Activated T-cell treated with anti-CD3 and anti-CD28 coated beads for 1 hour (primary cell): ENCODE data around the gene GRIN2A.

ENCODE experiments used
- DNase-seq: peaks from one replicate; pipeline ENCODE4 v3.0.0-alpha.2; 2020; ENCODE audit warnings: low read depth

GRIN2A gene

GRCh38 chr16:9757687-9758086 is 424.5 kb downstream of the GRIN2A start:
- no peak for DNase-seq

DNA sequence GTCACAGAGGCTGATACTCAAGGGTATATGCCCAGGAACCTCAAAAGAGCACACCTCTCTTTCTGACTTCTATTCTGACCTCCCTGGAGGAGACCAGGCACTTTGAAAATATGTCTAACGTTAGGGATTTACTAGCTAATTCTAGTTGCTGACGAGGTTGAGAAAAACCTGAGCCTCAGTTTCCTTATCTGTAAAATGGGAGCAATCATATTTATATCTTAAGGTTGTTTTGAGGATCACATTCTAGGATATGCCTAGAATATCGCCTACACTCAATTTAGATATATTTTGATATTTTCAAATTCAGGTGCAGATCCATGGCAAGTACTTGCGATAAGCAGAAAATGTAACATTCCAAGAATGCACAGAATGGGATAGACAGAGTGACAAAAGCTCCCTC is 425.8 kb downstream of the GRIN2A start:
- DNase-seq, result no peak

DNA sequence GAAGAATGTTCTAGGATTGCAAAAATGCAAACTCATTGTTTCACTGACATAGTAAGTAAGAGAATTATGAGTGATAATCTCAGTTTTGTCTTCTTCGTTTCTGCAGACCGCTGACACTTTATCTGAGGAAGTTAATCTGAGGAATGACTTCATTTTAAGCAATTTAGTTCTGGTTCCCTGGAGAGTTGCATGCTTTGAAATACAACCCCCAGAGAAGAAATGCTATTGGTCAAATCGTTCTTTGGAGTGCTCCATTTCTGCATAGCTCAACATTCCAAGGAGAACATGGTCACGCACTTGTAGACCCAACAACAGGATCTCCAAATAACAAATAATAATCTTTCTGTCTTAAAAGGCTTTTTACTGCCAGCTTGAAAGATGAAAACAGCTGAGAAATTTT is 427.1 kb downstream of the GRIN2A start:
- no peak for DNase-seq

- no peak for DNase-seq
Observed at GRCh38 chr16:9741776-9742175, 440.5 kb downstream of the GRIN2A start.

DNA sequence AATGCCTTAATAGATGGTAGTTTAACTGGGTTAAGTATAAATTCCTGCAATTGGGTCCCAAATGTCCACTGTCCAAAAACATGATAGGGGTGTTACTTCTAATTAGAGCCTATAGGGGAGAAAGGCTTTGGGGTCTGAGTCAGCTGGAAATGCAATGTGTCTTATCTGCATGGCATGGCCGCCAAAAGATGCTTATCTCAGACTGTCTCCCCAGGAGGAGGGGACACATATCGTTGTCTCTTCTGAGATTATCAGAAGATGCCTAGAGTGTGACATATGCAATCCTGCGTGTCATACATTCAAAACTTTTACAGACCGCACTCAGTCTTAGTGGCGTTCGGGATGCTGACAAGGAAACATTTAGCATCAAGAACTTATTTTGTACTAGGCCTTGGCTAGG is 442.9 kb downstream of the GRIN2A start:
- no peak for DNase-seq

- no peak for DNase-seq
Observed at GRCh38 chr16:9738690-9739089, 443.5 kb downstream of the GRIN2A start.

GRCh38 chr16:9736547-9736946 is 445.7 kb downstream of the GRIN2A start:
- no peak for DNase-seq

DNA sequence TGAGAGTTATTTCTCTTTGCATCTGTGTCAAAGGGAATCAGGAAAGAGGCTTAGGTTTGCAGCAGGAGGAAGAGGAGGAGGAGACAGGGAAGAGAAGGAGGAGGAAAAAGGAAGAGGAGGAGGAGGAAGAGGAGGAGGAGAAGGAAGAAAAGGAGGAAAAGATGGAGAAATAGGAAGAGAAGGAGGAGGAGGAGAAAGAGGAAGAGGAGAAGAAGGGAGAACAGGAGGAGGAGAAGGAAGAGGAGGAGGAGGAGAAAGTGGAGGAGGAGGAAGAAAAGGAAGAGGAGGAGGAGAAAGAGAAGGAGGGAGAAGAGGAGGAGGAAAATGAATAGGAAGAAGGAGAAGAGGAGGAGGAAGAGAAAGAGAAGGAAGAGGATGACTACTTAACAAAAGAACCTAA is 459.1 kb downstream of the GRIN2A start:
- no peak for DNase-seq

DNA sequence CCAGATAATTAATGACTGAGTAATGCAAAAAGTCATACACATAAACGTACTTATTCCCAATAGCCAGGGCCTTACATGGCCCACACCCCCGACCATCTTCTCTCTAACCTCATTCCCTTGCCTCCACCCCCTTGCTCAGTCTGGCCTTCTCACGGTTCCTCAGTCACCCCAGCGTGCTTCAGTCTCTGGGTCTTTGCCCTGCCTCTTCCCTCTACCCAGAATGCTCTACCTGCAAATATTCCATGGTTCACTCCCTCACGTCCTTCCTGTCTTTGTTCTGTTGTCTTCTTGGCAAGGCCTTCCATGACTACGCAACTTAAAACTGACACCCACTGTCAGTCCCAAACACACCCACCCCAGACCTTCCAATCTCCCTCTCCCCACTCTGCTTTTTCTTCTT is 468.3 kb downstream of the GRIN2A start:
- no peak for DNase-seq

- no peak for DNase-seq
Observed at GRCh38 chr16:9713156-9713555, 469.1 kb downstream of the GRIN2A start.

GRCh38 chr16:9708972-9709620 is 473.1 kb downstream of the GRIN2A start:
- no peak for DNase-seq

- no peak for DNase-seq
Observed at GRCh38 chr16:9706217-9706836, 475.9 kb downstream of the GRIN2A start.

DNA sequence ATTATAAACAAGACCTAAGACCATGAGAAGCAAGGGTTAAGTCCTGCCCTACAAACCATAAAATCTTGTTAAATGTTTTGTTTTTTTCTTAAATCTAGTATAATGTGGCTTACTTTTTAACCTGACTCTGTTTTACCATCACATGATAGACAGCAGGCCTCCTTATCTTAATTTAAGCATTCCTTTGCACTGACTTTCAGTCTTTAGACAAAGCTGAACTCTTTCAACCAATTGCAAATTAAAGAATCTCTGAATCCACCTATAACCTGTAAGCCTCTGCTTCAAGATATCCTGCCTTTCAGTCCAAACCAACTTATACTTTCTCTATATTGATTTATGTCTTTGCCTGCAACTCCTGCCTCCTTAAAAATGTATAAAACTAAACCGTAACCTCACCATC is 478.5 kb downstream of the GRIN2A start:
- no peak for DNase-seq
